B cell (primary cell): ENCODE results near the gene GLIS1.

ENCODE experiments used
- CTCF ChIP-seq: fragments of 200-600 bp; IDR thresholded peaks from one replicate; pipeline ENCODE4 v1.8.0; 2022; ENCODE audit warnings: antibody characterized with exemption, mild to moderate bottlenecking
- EZH2 ChIP-seq: IDR thresholded peaks from 2 replicates; pipeline ENCODE4 v1.6.1; 2012; ENCODE audit warnings: borderline replicate concordance, low read depth, mild to moderate bottlenecking, moderate library complexity, low read length; ENCODE audit not compliant: insufficient read depth, poor library complexity, severe bottlenecking

- no peak for TF ChIP-seq CTCF
- no peak for TF ChIP-seq EZH2
Measured at GRCh38 chr1:53552981-53553733, 185.8 kb downstream of the GLIS1 start.
